B cell (primary cell): ENCODE data around the gene BRAF. TPM values are rescaled to one million over a fixed set of nuclear protein-coding genes. Genes with fewer than 3 reads are reported as not detected.

Experiments
- ATAC-seq: fragments of 200-7000 bp; cut with Tn5 transposase; one replicate; pipeline ENCODE4 v1.10.0; 2021; ENCODE audit warnings: low read depth, mild to moderate bottlenecking, moderate number of reproducible peaks, moderate library complexity
- CTCF ChIA-PET: fragments of 350-600 bp; sonication (Branson Sonifier 250); formaldehyde crosslinking; loops from one replicate; lab custom pipeline; 2021; ENCODE audit warnings: antibody characterized with exemption, inconsistent platforms; lab: Charles Lee
- POLR2A ChIA-PET: fragments of 350-600 bp; sonication (Branson Sonifier 250); formaldehyde crosslinking; loops from one replicate; lab custom pipeline; 2021; ENCODE audit warnings: antibody characterized with exemption; lab: Charles Lee
- DNase-seq: peaks from one replicate; pipeline ENCODE4 v3.0.0; 2013
- H2AFZ ChIP-seq: 2 replicates; pipeline ENCODE4 v1.6.1; 2012; ENCODE audit warnings: mild to moderate bottlenecking, low read depth, low read length; ENCODE audit not compliant: insufficient read depth, poor library complexity, severe bottlenecking
- H3K27ac ChIP-seq, 2 donors: 1 replicate in 1 of 2; 2 replicates in 1 of 2; pipeline ENCODE4 v1.5.1; 2012 to 2013; ENCODE audit warnings: low read length in 2 of 2, mild to moderate bottlenecking in 2 of 2, moderate library complexity in 1 of 2
- H3K27me3 ChIP-seq, 4 experiments: fragments of 200-600 bp in 1 of 4; sonication (generic) in 1 of 4; replicated peaks in 1 of 4; 1 replicate in 2 of 4; 2 replicates in 2 of 4; pipeline versions ENCODE4 v1.6.1 to v1.7.0; 2013 to 2016; ENCODE audit warnings: low read length in 3 of 4, mild to moderate bottlenecking in 2 of 4, mixed read lengths in 1 of 4, moderate library complexity in 1 of 4; ENCODE audit not compliant: insufficient read depth in 4 of 4, control insufficient read depth in 3 of 4; ENCODE audit errors: control extremely low read depth in 1 of 4
- H3K36me3 ChIP-seq, 2 experiments: replicated peaks in 1 of 2; 1 replicate in 1 of 2; 2 replicates in 1 of 2; pipeline versions ENCODE4 v1.6.1 to v1.7.1; 2013; ENCODE audit warnings: low read length in 1 of 2; ENCODE audit not compliant: insufficient read depth in 2 of 2, control insufficient read depth in 1 of 2; ENCODE audit errors: control extremely low read depth in 1 of 2, extremely low read depth in 1 of 2
- H3K4me1 ChIP-seq, 2 donors: fragments of 200-600 bp in 1 of 2; sonication (generic) in 1 of 2; 1 replicate in 1 of 2; 2 replicates in 1 of 2; pipeline versions ENCODE4 v1.5.1 to v1.6.1; 2013 to 2017; ENCODE audit warnings: low read length in 2 of 2; ENCODE audit not compliant: control insufficient read depth in 2 of 2, insufficient read depth in 2 of 2
- H3K4me2 ChIP-seq: replicated peaks from 2 replicates; pipeline ENCODE3; 2012; ENCODE audit warnings: mild to moderate bottlenecking, low read depth, low read length; ENCODE audit not compliant: poor library complexity, severe bottlenecking
- H3K4me3 ChIP-seq, 5 experiments: fragments of 200-600 bp in 1 of 5; sonication (generic) in 1 of 5; 1 replicate in 3 of 5; 2 replicates in 2 of 5; pipeline versions ENCODE4 v1.5.1 to v1.7.0; 2011 to 2016; ENCODE audit warnings: low read length in 4 of 5, mild to moderate bottlenecking in 4 of 5, low read depth in 2 of 5, control low read depth in 1 of 5, moderate library complexity in 1 of 5; ENCODE audit not compliant: insufficient read depth in 1 of 5; ENCODE audit errors: control extremely low read depth in 1 of 5, extremely low read depth in 1 of 5
- H3K79me2 ChIP-seq: fragments of 200-600 bp; sonication (generic); one replicate; pipeline ENCODE4 v1.6.0; 2016; ENCODE audit warnings: low read length; ENCODE audit not compliant: control insufficient read depth, insufficient read depth
- H3K9ac ChIP-seq: fragments of 200-600 bp; sonication (generic); 2 replicates; pipeline ENCODE4 v1.6.1; 2017; ENCODE audit warnings: mild to moderate bottlenecking, low read length, moderate library complexity
- H3K9me3 ChIP-seq, 3 donors: one replicate each; pipeline versions ENCODE4 v1.6.1 to v1.7.1; 2013; ENCODE audit warnings: low read length in 2 of 3; ENCODE audit not compliant: control insufficient read depth in 2 of 3, insufficient read depth in 1 of 3; ENCODE audit errors: control extremely low read depth in 1 of 3
- H4K20me1 ChIP-seq: 2 replicates; pipeline ENCODE4 v1.6.0; 2012; ENCODE audit warnings: mild to moderate bottlenecking, low read length; ENCODE audit not compliant: insufficient read depth, control insufficient read depth, poor library complexity, severe bottlenecking
- H3K27ac Mint-ChIP-seq: one replicate; pipeline ENCODE4 v1.8.0; 2021; ENCODE audit warnings: mixed read lengths
- H3K27me3 Mint-ChIP-seq: one replicate; pipeline ENCODE4 v1.8.0; 2021; ENCODE audit warnings: mixed read lengths
- H3K4me1 Mint-ChIP-seq: one replicate; pipeline ENCODE4 v1.8.0; 2021; ENCODE audit warnings: mixed read lengths
- H3K4me3 Mint-ChIP-seq: one replicate; pipeline ENCODE4 v1.8.0; 2021; ENCODE audit warnings: mixed read lengths
- H3K9me3 Mint-ChIP-seq: one replicate; pipeline ENCODE4 v1.8.0; 2022; ENCODE audit warnings: mixed read lengths; ENCODE audit not compliant: insufficient read depth
- CTCF ChIP-seq: fragments of 200-600 bp; IDR thresholded peaks from one replicate; pipeline ENCODE4 v1.8.0; 2022; ENCODE audit warnings: antibody characterized with exemption, mild to moderate bottlenecking
- EZH2 ChIP-seq: IDR thresholded peaks from 2 replicates; pipeline ENCODE4 v1.6.1; 2012; ENCODE audit warnings: borderline replicate concordance, low read depth, mild to moderate bottlenecking, moderate library complexity, low read length; ENCODE audit not compliant: insufficient read depth, poor library complexity, severe bottlenecking
- WGBS: methylation state at CpG from one replicate; pipeline ENCODE4 v1.1.5; 2013; ENCODE audit warnings: missing lambda C conversion rate; ENCODE audit not compliant: insufficient coverage; 5-methylcytosine and 5-hydroxymethylcytosine counted together
- intact Hi-C: fragments of 100-400 bp; cut with micrococcal nuclease; formaldehyde crosslinking; loops from one replicate; pipeline ENCODE4 v1.10.0; 2022
- polyA plus RNA-seq: library from polyadenylated mRNA; depleted of rRNA; stranded (reverse); fragments of >200 nt; gene quantifications from 2 replicates; pipeline ENCODE4 v1.2.3, GENCODE V29; 2012
- total RNA-seq, 2 donors: library from RNA; stranded (reverse); fragments of 120-200 nt in 1 of 2; gene quantifications; 1 replicate in 1 of 2; 2 replicates in 1 of 2; pipeline versions ENCODE4 v1.2.3 to v1.2.4, GENCODE V29; 2013 to 2022

The BRAF gene
- total and polyA plus RNA-seq, 2 donors (not counting 1 experiment from before 2014, with no cell fraction given): 13.5 to 90.9 TPM

- no peak overlapping the region for H3K27ac Mint-ChIP-seq
- H3K27ac ChIP-seq: no peak overlapping the region
- no peak overlapping the region for H3K4me3 ChIP-seq
- ChIA-PET CTCF (no interaction called here), POLR2A (no interaction called here)
- DNase-seq (no peak), ATAC-seq (no peak)
- no peak overlapping the region for H3K9ac ChIP-seq
- TF ChIP-seq CTCF (no peak), EZH2 (no peak)
- H4K20me1 ChIP-seq: no peaks in the 10 kb centered on the region
- no peaks in the 10 kb centered on the region for H3K9me3 Mint-ChIP-seq
- 95% methylated on average over 3 of the region's 5 CpGs for WGBS
- H3K4me3 Mint-ChIP-seq: no peak overlapping the region
- peaks cover 11% of the 10 kb centered on the region for H3K79me2 ChIP-seq
- no peaks in the 10 kb centered on the region for H3K27me3 Mint-ChIP-seq
- H3K4me1 Mint-ChIP-seq: no peaks in the 10 kb centered on the region
- H3K9me3 ChIP-seq: no peaks in the 10 kb centered on the region
- no peak overlapping the region for H2AFZ ChIP-seq
- H3K4me2 ChIP-seq: no peak overlapping the region
- no peaks in the 10 kb centered on the region for H3K27me3 ChIP-seq
- intact Hi-C loops: loop anchor here (5.0 kb wide), 1 partner anchor 35 kb away; the partner anchor contains the start of gene ADCK2
- no peaks in the 10 kb centered on the region for H3K4me1 ChIP-seq
- H3K36me3 ChIP-seq: peaks cover 1 to 22% of the 10 kb centered on the region in 2 experiments
These were observed 217.6 kb downstream of the BRAF start for GRCh38 chr7:140707132-140707531.

- Histone ChIP-seq H3K9ac (no peak overlapping the region), H3K4me3 (no peak overlapping the region), H2AFZ (no peak overlapping the region), H3K4me1 (no peaks in the 10 kb centered on the region), H3K27me3 (no peaks in the 10 kb centered on the region), H3K27ac (no peak overlapping the region), H3K4me2 (no peak overlapping the region), H3K36me3 (peaks cover 1 to 24% of the 10 kb centered on the region in 2 experiments), H4K20me1 (peaks cover 9% of the 10 kb centered on the region), H3K79me2 (peaks cover 36% of the 10 kb centered on the region), H3K9me3 (no peaks in the 10 kb centered on the region)
- no peaks in the 10 kb centered on the region for H3K27me3 Mint-ChIP-seq
- DNase-seq: no peak
- no peak for ATAC-seq
- H3K9me3 Mint-ChIP-seq: no peaks in the 10 kb centered on the region
- intact Hi-C loops: no loop called here
- CTCF ChIA-PET: no interaction called here
- no peak for TF ChIP-seq EZH2
- no peak for TF ChIP-seq CTCF
- WGBS: 86% methylated on average over 1 of the region's 2 CpGs
- H3K27ac Mint-ChIP-seq: no peak overlapping the region
- POLR2A ChIA-PET: no interaction called here
- H3K4me3 Mint-ChIP-seq: no peak overlapping the region
- peaks cover 7% of the 10 kb centered on the region for H3K4me1 Mint-ChIP-seq
These were observed 220.5 kb downstream of the BRAF start for GRCh38 chr7:140704205-140704604.
